Measurements from ENCODE around the gene FOXP4.

The FOXP4 gene

DNA sequence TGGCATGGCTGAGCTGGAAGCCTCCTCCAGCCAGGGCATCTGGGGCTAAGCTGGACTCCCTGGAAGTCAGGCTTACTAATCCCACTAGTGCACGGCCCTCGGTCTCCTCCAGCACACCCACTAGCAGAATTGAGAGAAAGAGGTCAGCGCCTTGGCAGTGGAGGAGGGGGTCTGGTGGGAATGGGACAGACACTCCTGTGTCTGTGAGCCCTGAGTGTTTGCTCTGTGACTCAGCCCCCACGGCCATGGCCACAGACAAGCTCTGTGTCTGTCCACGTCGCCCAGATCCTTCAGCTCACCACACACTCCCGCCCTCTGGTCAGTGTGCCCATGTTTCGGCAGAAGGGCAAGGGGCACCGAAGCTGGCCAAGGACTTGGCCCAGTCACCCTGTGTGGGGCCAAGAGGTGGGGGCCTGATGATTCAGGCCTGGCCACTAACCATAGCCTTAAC is 100.9 kb downstream of the FOXP4 start:
- peak; percentile 19 for DNase-seq

DNA sequence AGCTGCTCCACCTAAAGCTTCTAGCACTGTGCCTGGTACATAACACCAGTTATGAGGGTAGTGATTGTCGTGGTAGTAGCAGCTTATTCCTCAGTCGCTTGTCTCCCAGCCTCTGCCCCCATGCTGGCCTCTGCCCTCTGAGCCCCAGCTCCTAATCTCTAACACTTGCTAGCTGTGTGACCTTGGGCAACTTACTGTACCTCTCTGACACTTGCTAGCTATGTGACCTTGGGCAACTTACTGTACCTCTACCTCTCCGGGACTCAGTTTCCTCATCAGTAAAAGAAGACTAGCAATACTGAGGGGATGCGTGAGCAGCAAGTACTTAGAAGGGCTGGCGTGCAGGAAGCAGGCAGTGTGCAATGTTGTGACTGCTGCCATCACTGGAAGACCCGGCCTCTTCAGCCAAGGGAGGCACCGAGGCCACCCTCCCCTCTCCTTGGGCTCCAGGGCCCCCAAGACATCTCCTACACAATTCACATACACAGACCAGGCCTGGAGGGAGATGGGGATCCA is 101.9 kb downstream of the FOXP4 start:
- no peak for DNase-seq

DNA sequence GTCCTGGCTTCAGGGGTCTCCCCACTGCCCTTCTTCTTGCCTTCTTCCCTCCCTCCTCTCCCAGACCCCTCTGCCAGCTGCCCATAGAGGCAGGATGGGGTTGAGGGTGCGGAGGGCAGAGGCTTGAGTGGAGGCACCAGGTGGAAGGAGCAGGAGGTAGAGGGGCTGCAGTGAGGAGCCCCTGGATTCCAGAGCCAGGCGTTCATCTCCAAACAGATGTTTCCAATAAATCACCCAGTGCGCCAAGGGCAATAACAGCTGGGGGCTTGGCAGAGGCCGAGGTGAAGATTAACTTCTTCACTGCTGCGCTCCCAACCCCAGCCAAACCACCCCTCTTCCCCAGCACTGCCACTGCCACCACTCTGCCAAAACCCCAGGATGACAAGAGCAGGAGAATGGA is 102.7 kb downstream of the FOXP4 start:
- DNase-seq, result peak; percentile 15

DNA sequence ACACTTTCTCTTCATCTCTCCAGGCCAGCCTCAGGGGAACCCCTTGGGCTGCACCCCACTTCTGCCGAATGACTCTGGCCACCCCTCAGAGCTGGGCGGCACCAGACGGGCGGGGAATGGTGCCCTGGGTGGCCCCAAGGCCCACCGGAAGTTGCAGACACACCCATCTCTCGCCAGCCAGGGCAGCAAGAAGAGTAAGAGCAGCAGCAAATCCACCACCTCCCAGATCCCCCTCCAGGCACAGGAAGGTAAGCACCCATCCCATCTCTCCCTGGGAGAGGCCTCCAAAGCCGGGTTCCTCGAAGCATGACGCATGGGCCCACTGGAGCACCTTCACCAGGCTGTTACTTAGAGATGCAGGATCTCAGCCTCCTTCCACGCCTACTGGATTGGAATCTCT is 103.4 kb downstream of the FOXP4 start:
- DNase-seq, result no peak

DNA sequence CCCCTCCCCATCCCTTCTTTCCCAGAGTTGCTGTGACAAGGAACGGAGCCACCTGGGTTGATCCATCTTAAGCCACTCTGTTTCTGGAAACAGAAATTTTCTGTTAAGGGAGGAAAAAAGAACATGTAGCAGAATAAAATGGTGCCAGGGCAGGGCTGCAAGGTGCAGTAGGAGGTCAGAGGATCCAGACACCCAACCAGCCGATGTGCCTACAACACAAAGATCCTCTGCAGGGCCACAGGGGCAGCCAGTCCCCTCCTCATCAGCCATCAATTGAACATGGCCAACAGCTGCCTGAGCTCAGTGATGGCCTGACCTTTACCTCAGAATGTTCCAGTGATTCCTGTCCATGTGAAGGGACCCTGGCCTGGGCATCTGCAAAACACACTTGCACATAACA is 103.9 kb downstream of the FOXP4 start:
- DNase-seq, result no peak

DNA sequence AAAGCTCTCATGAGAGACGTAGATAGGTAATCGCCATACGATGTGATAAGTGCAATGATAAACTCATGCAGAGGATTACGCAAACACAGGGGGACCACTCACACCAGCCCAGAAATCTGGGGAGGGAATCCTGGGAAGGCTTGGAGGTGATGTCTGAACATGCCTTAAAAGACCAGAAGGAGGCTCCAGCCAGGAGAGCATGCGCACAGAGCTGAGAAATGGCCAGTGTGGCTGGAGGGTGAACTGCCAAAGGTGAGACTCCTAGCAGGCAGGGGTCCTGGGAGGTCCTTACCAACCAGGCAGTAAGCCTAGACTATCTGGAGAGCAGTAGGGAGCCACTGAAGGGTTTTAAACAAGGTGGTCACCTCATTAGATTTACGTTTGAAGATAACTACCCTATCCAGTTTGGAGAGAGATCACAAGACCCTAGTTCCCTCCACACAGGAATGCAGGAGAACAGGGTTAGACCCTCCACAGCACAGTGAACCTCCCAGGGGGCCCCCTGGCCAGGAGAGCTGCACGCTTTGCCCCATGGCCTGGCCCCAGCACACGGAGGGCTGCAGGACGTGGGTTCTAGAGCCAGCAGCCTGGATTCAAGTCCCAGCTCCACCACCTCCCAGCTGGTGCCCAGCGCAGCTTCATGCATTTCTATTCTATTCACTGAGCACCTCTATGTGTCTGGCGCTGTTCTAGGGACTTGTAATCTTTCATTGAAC is 105.2 kb downstream of the FOXP4 start:
- DNase-seq, result no peak
